ENCODE measurements around the gene A2M. TPM values are rescaled to one million over a fixed set of nuclear protein-coding genes. Genes with fewer than 3 reads are reported as not detected.

A2M gene
- total RNA-seq, 1 donor from 2014 or later, result 346 TPM

GRCh38 chr12:9064815-9065606, 50.7 kb downstream of the A2M start:
- no peak overlapping the region for H3K27ac Mint-ChIP-seq (ENCODE audit: unreplicated experiment)

GRCh38 chr12:9064201-9064814, 51.4 kb downstream of the A2M start:
- no peak for TF ChIP-seq CTCF (IDR thresholded peaks at IDR 0.05; ENCODE audit: partially characterized antibody, unreplicated experiment)
- peaks cover 4% of the 10 kb centered on the region for H3K27me3 Mint-ChIP-seq (ENCODE audit: unreplicated experiment)

More at GRCh38 chr12:9064815-9065606, 50.7 kb downstream of the A2M start:
- H3K36me3 Mint-ChIP-seq (ENCODE audit: unreplicated experiment), result no peaks in the 10 kb centered on the region
- H3K9me3 Mint-ChIP-seq (ENCODE audit: unreplicated experiment), result peaks cover 4% of the 10 kb centered on the region
- H3K4me1 Mint-ChIP-seq (ENCODE audit: low read depth, unreplicated experiment), result peaks cover 3% of the 10 kb centered on the region
- peak overlapping the region; percentile 30 for H3K4me3 Mint-ChIP-seq (ENCODE audit: unreplicated experiment)
- TF ChIP-seq CTCF (IDR thresholded peaks at IDR 0.05; ENCODE audit: partially characterized antibody, unreplicated experiment), result no peak
- peak; percentile 55 for DNase-seq
- H3K27me3 Mint-ChIP-seq (ENCODE audit: unreplicated experiment), result peaks cover 4% of the 10 kb centered on the region

DNA sequence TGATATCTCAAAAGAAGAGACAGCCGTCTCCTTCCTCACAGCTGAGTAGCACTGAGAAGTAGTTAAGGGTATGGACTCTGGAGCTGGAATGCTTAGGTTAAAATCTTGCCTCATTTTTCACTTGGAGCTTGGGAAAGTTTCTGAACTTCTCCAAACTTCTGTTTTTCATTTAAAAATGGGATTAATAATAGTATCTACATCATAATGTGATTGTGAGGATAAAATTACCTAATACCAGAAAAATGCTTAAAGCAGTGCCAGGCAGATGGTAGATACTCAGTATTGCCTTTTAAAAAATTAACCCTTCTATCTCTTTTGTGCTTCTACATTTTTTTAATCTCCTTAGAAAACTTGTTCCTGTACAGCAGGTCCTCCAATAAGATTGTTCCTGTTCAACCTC, 63.1 kb downstream of the A2M start:
- H3K9me3 Mint-ChIP-seq (ENCODE audit: unreplicated experiment), result no peaks in the 10 kb centered on the region
- TF ChIP-seq CTCF (IDR thresholded peaks at IDR 0.05; ENCODE audit: partially characterized antibody, unreplicated experiment), result no peak
- no peak for DNase-seq
- H3K4me3 Mint-ChIP-seq (ENCODE audit: unreplicated experiment), result no peak overlapping the region
- no peaks in the 10 kb centered on the region for H3K4me1 Mint-ChIP-seq (ENCODE audit: low read depth, unreplicated experiment)
- H3K27ac Mint-ChIP-seq (ENCODE audit: unreplicated experiment), result no peak overlapping the region
- H3K36me3 Mint-ChIP-seq (ENCODE audit: unreplicated experiment), result no peaks in the 10 kb centered on the region
- no peaks in the 10 kb centered on the region for H3K27me3 Mint-ChIP-seq (ENCODE audit: unreplicated experiment)

More at GRCh38 chr12:9064201-9064814, 51.4 kb downstream of the A2M start:
- Mint-ChIP-seq H3K36me3 (ENCODE audit: unreplicated experiment) (no peaks in the 10 kb centered on the region), H3K4me1 (ENCODE audit: low read depth, unreplicated experiment) (peaks cover 3% of the 10 kb centered on the region), H3K4me3 (ENCODE audit: unreplicated experiment) (peak overlapping the region; percentile 96), H3K9me3 (ENCODE audit: unreplicated experiment) (peaks cover 4% of the 10 kb centered on the region), H3K27ac (ENCODE audit: unreplicated experiment) (peak overlapping the region; percentile 91)
- DNase-seq, result peak; percentile 74

DNA sequence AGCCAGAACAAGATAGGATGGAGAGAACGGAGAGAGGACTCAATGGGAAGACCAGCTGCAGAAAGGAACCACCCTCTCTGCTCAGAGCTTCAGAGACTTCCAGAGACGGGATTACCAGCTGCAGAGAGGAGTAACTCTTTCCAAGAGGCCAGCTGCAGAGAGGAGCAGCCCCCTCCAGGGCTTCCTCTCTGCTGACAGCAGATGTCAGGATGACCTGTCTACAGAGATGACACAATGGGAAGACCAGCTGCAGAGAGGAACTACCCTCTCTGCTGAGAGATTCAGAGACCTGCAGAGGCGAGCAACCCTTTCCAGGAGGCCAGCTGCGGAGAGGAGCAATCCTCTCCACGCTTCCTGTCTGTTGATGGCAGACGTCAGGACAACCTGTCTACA, 64.6 kb downstream of the A2M start:
- H3K9me3 Mint-ChIP-seq (ENCODE audit: unreplicated experiment), result no peaks in the 10 kb centered on the region
- no peaks in the 10 kb centered on the region for H3K27me3 Mint-ChIP-seq (ENCODE audit: unreplicated experiment)
- no peaks in the 10 kb centered on the region for H3K4me1 Mint-ChIP-seq (ENCODE audit: low read depth, unreplicated experiment)
- H3K36me3 Mint-ChIP-seq (ENCODE audit: unreplicated experiment), result no peaks in the 10 kb centered on the region
- H3K4me3 Mint-ChIP-seq (ENCODE audit: unreplicated experiment), result no peak overlapping the region
- no peak for DNase-seq
- TF ChIP-seq CTCF (IDR thresholded peaks at IDR 0.05; ENCODE audit: partially characterized antibody, unreplicated experiment), result no peak
- H3K27ac Mint-ChIP-seq (ENCODE audit: unreplicated experiment), result no peak overlapping the region

All from glutamatergic neuron (in vitro differentiated cells).